Parathyroid adenoma (tissue), 2 donors: Measurements from ENCODE around the gene TEFM.
"Not testable (repeated sequence)": the region's sequence is repeated elsewhere in the genome, so short reads cannot be mapped to it uniquely, and the experiment has no call there.

ENCODE experiments used
- H2AFZ ChIP-seq: fragments of 300-600 bp; sonication (generic); one replicate; pipeline ENCODE4 v1.7.0; 2017; ENCODE audit warnings: antibody characterized with exemption, mild to moderate bottlenecking
- H3K27ac ChIP-seq: fragments of 300-600 bp; sonication (generic); one replicate; pipeline ENCODE4 v1.7.0; 2017
- H3K27me3 ChIP-seq: fragments of 300-600 bp; sonication (generic); one replicate; pipeline ENCODE4 v1.7.0; 2017; ENCODE audit warnings: low read length; ENCODE audit not compliant: control insufficient read depth, insufficient read depth
- H3K36me3 ChIP-seq: fragments of 300-600 bp; sonication (generic); one replicate; pipeline ENCODE4 v1.7.0; 2017; ENCODE audit warnings: low read length; ENCODE audit not compliant: control insufficient read depth, insufficient read depth
- H3K4me1 ChIP-seq: fragments of 300-600 bp; sonication (generic); one replicate; pipeline ENCODE4 v1.7.0; 2017; ENCODE audit warnings: control low read depth
- H3K4me2 ChIP-seq: fragments of 300-600 bp; sonication (generic); one replicate; pipeline ENCODE4 v1.7.0; 2017; ENCODE audit warnings: low read length
- H3K4me3 ChIP-seq: fragments of 300-600 bp; sonication (generic); one replicate; pipeline ENCODE4 v1.7.0; 2017; ENCODE audit warnings: low read depth, low read length
- H3K79me2 ChIP-seq: fragments of 300-600 bp; sonication (generic); one replicate; pipeline ENCODE4 v1.7.0; 2017; ENCODE audit warnings: control low read depth
- H3K9ac ChIP-seq: fragments of 300-600 bp; sonication (generic); one replicate; pipeline ENCODE4 v1.7.0; 2017; ENCODE audit warnings: mild to moderate bottlenecking
- H3K9me3 ChIP-seq: fragments of 300-600 bp; sonication (generic); one replicate; pipeline ENCODE4 v1.7.0; 2017; ENCODE audit warnings: low read length; ENCODE audit not compliant: control insufficient read depth
- CTCF ChIP-seq: fragments of 300-600 bp; sonication (generic); IDR thresholded peaks from one replicate; pipeline ENCODE4 v1.7.0; 2017; ENCODE audit warnings: antibody characterized with exemption, mild to moderate bottlenecking
- donor health status: primary hyperparathyroidism.

TEFM gene

GRCh38 chr17:30913955-30914354, 7.9 kb upstream of the TEFM start:
- H3K4me1 ChIP-seq = no peaks in the 10 kb centered on the region
- no peaks in the 10 kb centered on the region for H3K27me3 ChIP-seq
- H3K4me3 ChIP-seq = no peak overlapping the region
- no peak overlapping the region for H3K27ac ChIP-seq
- no peak overlapping the region for H2AFZ ChIP-seq
- H3K9ac ChIP-seq = no peak overlapping the region
- H3K4me2 ChIP-seq = no peak overlapping the region
- H3K79me2 ChIP-seq = no peaks in the 10 kb centered on the region
- no peak for TF ChIP-seq CTCF
- no peaks in the 10 kb centered on the region for H3K36me3 ChIP-seq
- no peaks in the 10 kb centered on the region for H3K9me3 ChIP-seq

GRCh38 chr17:30910151-30910550, 4.1 kb upstream of the TEFM start:
- H3K27ac ChIP-seq, H3K27me3 ChIP-seq, H3K36me3 ChIP-seq, H3K4me2 ChIP-seq, H2AFZ ChIP-seq, H3K9ac ChIP-seq, H3K79me2 ChIP-seq, H3K4me1 ChIP-seq, H3K4me3 ChIP-seq, H3K9me3 ChIP-seq: not testable (repeated sequence)

GRCh38 chr17:30908717-30909420, 2.8 kb upstream of the TEFM start:
- H3K4me3 ChIP-seq = no peak overlapping the region
- H3K27ac ChIP-seq = no peak overlapping the region
- TF ChIP-seq CTCF = no peak
- H3K27me3 ChIP-seq = no peaks in the 10 kb centered on the region
- H3K36me3 ChIP-seq = no peaks in the 10 kb centered on the region
- H3K4me1 ChIP-seq = no peaks in the 10 kb centered on the region
- H3K79me2 ChIP-seq = peaks cover 5% of the 10 kb centered on the region
- no peak overlapping the region for H2AFZ ChIP-seq
- H3K9ac ChIP-seq = no peak overlapping the region
- H3K9me3 ChIP-seq = no peaks in the 10 kb centered on the region
- H3K4me2 ChIP-seq = no peak overlapping the region

GRCh38 chr17:30905742-30906100, 317 bp downstream of the TEFM start:
- Histone ChIP-seq H2AFZ (peak overlapping the region; percentile 99), H3K4me3 (peak overlapping the region; percentile 74), H3K9me3 (no peaks in the 10 kb centered on the region), H3K79me2 (peaks cover 12% of the 10 kb centered on the region), H3K27ac (peak overlapping the region; percentile 90), H3K4me2 (peak overlapping the region; percentile 83), H3K36me3 (no peaks in the 10 kb centered on the region), H3K27me3 (no peaks in the 10 kb centered on the region), H3K9ac (peak overlapping the region; percentile 95), H3K4me1 (no peaks in the 10 kb centered on the region)
- TF ChIP-seq CTCF = no peak

- Histone ChIP-seq H3K36me3 (no peaks in the 10 kb centered on the region), H2AFZ (no peak overlapping the region), H3K9me3 (no peaks in the 10 kb centered on the region), H3K27me3 (no peaks in the 10 kb centered on the region), H3K79me2 (peaks cover 3% of the 10 kb centered on the region), H3K4me2 (no peak overlapping the region), H3K9ac (no peak overlapping the region), H3K4me1 (no peaks in the 10 kb centered on the region), H3K4me3 (no peak overlapping the region), H3K27ac (no peak overlapping the region)
- TF ChIP-seq CTCF = no peak
These were observed 8.7 kb downstream of the TEFM start for GRCh38 chr17:30897311-30897710.
